Activated naive CD8-positive, alpha-beta T cell treated with anti-CD3 and anti-CD28 coated beads, Interleukin-2, amount 50 U/mL, for 24 hours (primary cell): Measurements from ENCODE around the gene KLHL28.
A peak's percentile ranks its signal among the peaks of the same experiment; 100 is the strongest.

Experiments
- ATAC-seq: fragments of 150-1000 bp; cut with Tn5 transposase; one replicate; pipeline ENCODE4 v1.10.0; 2021
- DNase-seq: peaks from one replicate; pipeline ENCODE4 v3.0.0; 2021
- H3K27ac Mint-ChIP-seq: one replicate; pipeline ENCODE4 v1.8.0; 2021; ENCODE audit warnings: mild to moderate bottlenecking, mixed read lengths
- H3K27me3 Mint-ChIP-seq: one replicate; pipeline ENCODE4 v1.8.0; 2021; ENCODE audit warnings: mixed read lengths
- H3K36me3 Mint-ChIP-seq: one replicate; pipeline ENCODE4 v1.8.0; 2021; ENCODE audit warnings: low read depth, mixed read lengths
- H3K4me1 Mint-ChIP-seq: one replicate; pipeline ENCODE4 v1.8.0; 2021; ENCODE audit warnings: mixed read lengths
- H3K4me3 Mint-ChIP-seq: one replicate; pipeline ENCODE4 v1.8.0; 2021; ENCODE audit warnings: mild to moderate bottlenecking, moderate library complexity, mixed read lengths
- H3K9me3 Mint-ChIP-seq: one replicate; pipeline ENCODE4 v1.8.0; 2021; ENCODE audit warnings: mixed read lengths

Gene KLHL28

GRCh38 chr14:44968714-44969113, 7.0 kb upstream of the KLHL28 start:
- Mint-ChIP-seq H3K36me3 (peaks cover 75% of the 10 kb centered on the region), H3K9me3 (peaks cover 72% of the 10 kb centered on the region)

GRCh38 chr14:44966601-44967336, 5.0 kb upstream of the KLHL28 start:
- H3K27me3 Mint-ChIP-seq = no peaks in the 10 kb centered on the region
- peaks cover 72% of the 10 kb centered on the region for H3K4me1 Mint-ChIP-seq
- peaks cover 66% of the 10 kb centered on the region for H3K9me3 Mint-ChIP-seq
- H3K27ac Mint-ChIP-seq = no peak overlapping the region
- H3K4me3 Mint-ChIP-seq = peak overlapping the region; percentile 46
- no peak for DNase-seq
- no peak for ATAC-seq
- H3K36me3 Mint-ChIP-seq = peaks cover 68% of the 10 kb centered on the region

More at GRCh38 chr14:44968714-44969113, 7.0 kb upstream of the KLHL28 start:
- Mint-ChIP-seq H3K4me3 (no peak overlapping the region), H3K4me1 (peaks cover 67% of the 10 kb centered on the region), H3K27ac (no peak overlapping the region), H3K27me3 (no peaks in the 10 kb centered on the region)
- DNase-seq = no peak
- no peak for ATAC-seq

GRCh38 chr14:44963775-44964380, 2.1 kb upstream of the KLHL28 start:
- no peak for DNase-seq
- Mint-ChIP-seq H3K27me3 (no peaks in the 10 kb centered on the region), H3K4me1 (peaks cover 68% of the 10 kb centered on the region), H3K27ac (no peak overlapping the region), H3K36me3 (peaks cover 43% of the 10 kb centered on the region), H3K4me3 (no peak overlapping the region), H3K9me3 (peaks cover 40% of the 10 kb centered on the region)
- ATAC-seq = no peak

- H3K27ac Mint-ChIP-seq = no peak overlapping the region
- peaks cover 69% of the 10 kb centered on the region for H3K4me1 Mint-ChIP-seq
- peaks cover 37% of the 10 kb centered on the region for H3K36me3 Mint-ChIP-seq
- peaks cover 34% of the 10 kb centered on the region for H3K9me3 Mint-ChIP-seq
- DNase-seq (no peak), ATAC-seq (no peak)
- H3K4me3 Mint-ChIP-seq = no peak overlapping the region
- H3K27me3 Mint-ChIP-seq = no peaks in the 10 kb centered on the region
Observed at GRCh38 chr14:44963044-44963528, 1.3 kb upstream of the KLHL28 start.

GRCh38 chr14:44962334-44963043, 742 bp upstream of the KLHL28 start:
- no peak for DNase-seq
- no peak overlapping the region for H3K4me3 Mint-ChIP-seq
- peaks cover 70% of the 10 kb centered on the region for H3K4me1 Mint-ChIP-seq
- peaks cover 29% of the 10 kb centered on the region for H3K9me3 Mint-ChIP-seq
- H3K27me3 Mint-ChIP-seq = no peaks in the 10 kb centered on the region
- ATAC-seq = peak; percentile 21
- no peak overlapping the region for H3K27ac Mint-ChIP-seq
- H3K36me3 Mint-ChIP-seq = peaks cover 32% of the 10 kb centered on the region

- H3K9me3 Mint-ChIP-seq = peaks cover 22% of the 10 kb centered on the region
- H3K4me1 Mint-ChIP-seq = peaks cover 62% of the 10 kb centered on the region
- DNase-seq (peak; percentile 66), ATAC-seq (peak; percentile 48)
- H3K4me3 Mint-ChIP-seq = no peak overlapping the region
- peaks cover 24% of the 10 kb centered on the region for H3K36me3 Mint-ChIP-seq
- H3K27ac Mint-ChIP-seq = no peak overlapping the region
- no peaks in the 10 kb centered on the region for H3K27me3 Mint-ChIP-seq
Observed at GRCh38 chr14:44961151-44961553, 595 bp downstream of the KLHL28 start.

- no peak for ATAC-seq
- no peak for DNase-seq
- Mint-ChIP-seq H3K4me1 (peaks cover 65% of the 10 kb centered on the region), H3K27me3 (no peaks in the 10 kb centered on the region), H3K27ac (no peak overlapping the region), H3K36me3 (peaks cover 24% of the 10 kb centered on the region), H3K4me3 (no peak overlapping the region), H3K9me3 (peaks cover 21% of the 10 kb centered on the region)
Observed at GRCh38 chr14:44960646-44961045, 1.1 kb downstream of the KLHL28 start.

GRCh38 chr14:44960146-44960545, 1.6 kb downstream of the KLHL28 start:
- Mint-ChIP-seq H3K9me3 (peaks cover 19% of the 10 kb centered on the region), H3K27ac (no peak overlapping the region), H3K36me3 (peaks cover 21% of the 10 kb centered on the region), H3K4me3 (no peak overlapping the region), H3K4me1 (peaks cover 65% of the 10 kb centered on the region), H3K27me3 (no peaks in the 10 kb centered on the region)
- no peak for DNase-seq
- ATAC-seq = no peak

GRCh38 chr14:44959538-44959937, 2.2 kb downstream of the KLHL28 start:
- Mint-ChIP-seq H3K27me3 (no peaks in the 10 kb centered on the region), H3K4me3 (no peak overlapping the region), H3K36me3 (peaks cover 16% of the 10 kb centered on the region), H3K27ac (no peak overlapping the region), H3K9me3 (peaks cover 13% of the 10 kb centered on the region), H3K4me1 (peaks cover 60% of the 10 kb centered on the region)
- no peak for DNase-seq
- ATAC-seq = no peak

- Mint-ChIP-seq H3K27ac (no peak overlapping the region), H3K27me3 (no peaks in the 10 kb centered on the region), H3K36me3 (peaks cover 10% of the 10 kb centered on the region), H3K4me3 (no peak overlapping the region), H3K9me3 (no peaks in the 10 kb centered on the region), H3K4me1 (peaks cover 52% of the 10 kb centered on the region)
- DNase-seq (no peak), ATAC-seq (no peak)
Observed at GRCh38 chr14:44956866-44957265, 4.9 kb downstream of the KLHL28 start.

GRCh38 chr14:44955528-44955927, 6.2 kb downstream of the KLHL28 start:
- Mint-ChIP-seq H3K27me3 (no peaks in the 10 kb centered on the region), H3K9me3 (no peaks in the 10 kb centered on the region), H3K4me3 (no peak overlapping the region), H3K4me1 (peaks cover 57% of the 10 kb centered on the region), H3K27ac (no peak overlapping the region), H3K36me3 (peaks cover 14% of the 10 kb centered on the region)
- ATAC-seq (no peak), DNase-seq (no peak)

GRCh38 chr14:44954750-44955149, 7.0 kb downstream of the KLHL28 start:
- Mint-ChIP-seq H3K4me3 (no peak overlapping the region), H3K4me1 (peaks cover 51% of the 10 kb centered on the region), H3K27me3 (no peaks in the 10 kb centered on the region), H3K36me3 (peaks cover 15% of the 10 kb centered on the region), H3K27ac (no peak overlapping the region), H3K9me3 (no peaks in the 10 kb centered on the region)
- no peak for ATAC-seq
- no peak for DNase-seq

- Mint-ChIP-seq H3K4me1 (peaks cover 38% of the 10 kb centered on the region), H3K27me3 (no peaks in the 10 kb centered on the region), H3K4me3 (no peak overlapping the region), H3K27ac (no peak overlapping the region), H3K9me3 (no peaks in the 10 kb centered on the region), H3K36me3 (peaks cover 25% of the 10 kb centered on the region)
- ATAC-seq (no peak), DNase-seq (no peak)
Observed at GRCh38 chr14:44952391-44953110, 9.2 kb downstream of the KLHL28 start.

- DNase-seq (no peak), ATAC-seq (no peak)
- Mint-ChIP-seq H3K9me3 (no peaks in the 10 kb centered on the region), H3K27ac (no peak overlapping the region), H3K27me3 (no peaks in the 10 kb centered on the region), H3K4me1 (peaks cover 36% of the 10 kb centered on the region), H3K4me3 (no peak overlapping the region), H3K36me3 (peaks cover 32% of the 10 kb centered on the region)
Observed at GRCh38 chr14:44951051-44951450, 10.7 kb downstream of the KLHL28 start.
